NB4 (cell line): Measurements from ENCODE around the gene YKT6.

Source experiments
- MYC ChIP-seq: IDR thresholded peaks from 2 replicates; pipeline ENCODE4 v1.6.1; 2011; ENCODE audit warnings: low read depth, low read length
- POLR2A ChIP-seq: IDR thresholded peaks from 2 replicates; pipeline ENCODE4 v1.6.1; 2011; ENCODE audit warnings: mild to moderate bottlenecking; ENCODE audit not compliant: insufficient read length; ENCODE audit errors: extremely low read depth
- TF ChIP-seq, protein P1 (sequence below): IDR thresholded peaks from one replicate; pipeline ENCODE4 v1.5.1; 2012; ENCODE audit warnings: low read depth, low read length
- TF ChIP-seq, protein P2 (sequence below): IDR thresholded peaks from 2 replicates; pipeline ENCODE4 v1.6.1; 2011; ENCODE audit warnings: low read depth, low read length

DNA sequence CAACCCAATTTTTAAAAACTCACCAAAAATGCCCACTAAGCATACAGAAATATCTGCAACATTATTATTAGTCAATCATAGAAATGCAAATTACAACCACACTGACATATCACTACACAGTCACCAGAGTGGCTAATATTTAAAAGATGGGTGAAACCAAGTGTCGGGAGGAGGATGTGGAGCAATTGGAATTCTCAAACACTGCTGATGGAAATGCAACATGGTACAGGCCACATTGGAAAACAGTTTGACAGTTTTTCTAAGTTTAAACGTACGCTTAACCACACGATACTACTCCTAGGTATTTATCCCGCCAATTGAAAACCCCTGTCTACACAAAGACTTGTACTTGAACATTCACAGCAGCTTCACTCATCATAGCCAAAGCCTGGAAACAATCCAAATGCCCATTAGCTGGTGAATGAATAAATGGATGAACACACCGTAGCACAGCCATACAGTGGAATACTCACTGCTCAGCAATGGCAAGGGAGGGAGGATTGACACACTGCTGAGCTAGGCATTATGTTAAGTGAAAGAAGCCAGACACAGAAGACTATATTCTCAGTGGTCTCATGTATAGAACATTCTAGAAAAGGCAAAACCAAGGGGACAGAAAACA lies 27.9 kb upstream of the YKT6 start:
- TF ChIP-seq, protein P1, sequence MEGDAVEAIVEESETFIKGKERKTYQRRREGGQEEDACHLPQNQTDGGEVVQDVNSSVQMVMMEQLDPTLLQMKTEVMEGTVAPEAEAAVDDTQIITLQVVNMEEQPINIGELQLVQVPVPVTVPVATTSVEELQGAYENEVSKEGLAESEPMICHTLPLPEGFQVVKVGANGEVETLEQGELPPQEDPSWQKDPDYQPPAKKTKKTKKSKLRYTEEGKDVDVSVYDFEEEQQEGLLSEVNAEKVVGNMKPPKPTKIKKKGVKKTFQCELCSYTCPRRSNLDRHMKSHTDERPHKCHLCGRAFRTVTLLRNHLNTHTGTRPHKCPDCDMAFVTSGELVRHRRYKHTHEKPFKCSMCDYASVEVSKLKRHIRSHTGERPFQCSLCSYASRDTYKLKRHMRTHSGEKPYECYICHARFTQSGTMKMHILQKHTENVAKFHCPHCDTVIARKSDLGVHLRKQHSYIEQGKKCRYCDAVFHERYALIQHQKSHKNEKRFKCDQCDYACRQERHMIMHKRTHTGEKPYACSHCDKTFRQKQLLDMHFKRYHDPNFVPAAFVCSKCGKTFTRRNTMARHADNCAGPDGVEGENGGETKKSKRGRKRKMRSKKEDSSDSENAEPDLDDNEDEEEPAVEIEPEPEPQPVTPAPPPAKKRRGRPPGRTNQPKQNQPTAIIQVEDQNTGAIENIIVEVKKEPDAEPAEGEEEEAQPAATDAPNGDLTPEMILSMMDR, result no peak
- TF ChIP-seq, protein P2, sequence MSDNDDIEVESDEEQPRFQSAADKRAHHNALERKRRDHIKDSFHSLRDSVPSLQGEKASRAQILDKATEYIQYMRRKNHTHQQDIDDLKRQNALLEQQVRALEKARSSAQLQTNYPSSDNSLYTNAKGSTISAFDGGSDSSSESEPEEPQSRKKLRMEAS, result no peak
- TF ChIP-seq POLR2A (no peak), MYC (no peak)
